22Rv1 (cell line): Measurements from ENCODE around the gene NDUFS6.

ENCODE experiments used
- H3K27ac ChIP-seq: fragments of 450-650 bp; 2 replicates; pipeline ENCODE4 v1.5.1; 2017
- CTCF ChIP-seq: fragments of 450-650 bp; IDR thresholded peaks from 2 replicates; pipeline ENCODE4 v1.5.1; 2017; ENCODE audit warnings: mild to moderate bottlenecking
- ZFX ChIP-seq: fragments of 450-650 bp; IDR thresholded peaks from 2 replicates; pipeline ENCODE4 v1.6.1; 2017; ENCODE audit warnings: antibody characterized with exemption, borderline replicate concordance

NDUFS6 gene

DNA sequence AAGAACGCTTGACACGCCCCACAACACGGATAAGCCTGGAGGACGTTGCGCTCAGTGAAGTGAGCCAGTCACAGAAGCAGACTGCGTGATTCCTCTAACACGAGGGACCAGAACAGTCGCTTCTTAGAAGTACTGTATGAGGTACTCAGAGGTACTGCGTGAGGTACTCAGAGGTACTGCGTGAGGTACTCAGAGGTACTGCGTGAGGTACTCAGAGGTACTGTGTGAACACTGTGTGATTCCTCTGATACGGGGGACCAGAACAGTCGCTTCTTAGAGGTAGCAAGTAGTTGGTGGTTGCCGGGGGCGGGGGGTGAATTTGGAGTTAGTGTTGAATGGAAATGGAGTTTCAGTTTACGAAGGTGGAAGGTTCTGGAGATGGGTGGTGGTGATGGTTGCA lies 5.8 kb downstream of the NDUFS6 start:
- H3K27ac ChIP-seq: no peak overlapping the region
- TF ChIP-seq ZFX (no peak), CTCF (no peak)

- no peak overlapping the region for H3K27ac ChIP-seq
- TF ChIP-seq ZFX: no peak
- no peak for TF ChIP-seq CTCF
Observed at GRCh38 chr5:1807451-1808185, 6.4 kb downstream of the NDUFS6 start.

GRCh38 chr5:1808439-1808838 lies 7.2 kb downstream of the NDUFS6 start:
- H3K27ac ChIP-seq: no peak overlapping the region
- no peak for TF ChIP-seq ZFX
- TF ChIP-seq CTCF: no peak

- H3K27ac ChIP-seq: no peak overlapping the region
- TF ChIP-seq ZFX (no peak), CTCF (no peak)
Observed at GRCh38 chr5:1809416-1810035, 8.3 kb downstream of the NDUFS6 start.

- TF ChIP-seq CTCF: no peak
- TF ChIP-seq ZFX: no peak
- H3K27ac ChIP-seq: no peak overlapping the region
Observed at GRCh38 chr5:1810581-1811101, 9.4 kb downstream of the NDUFS6 start.

- no peak overlapping the region for H3K27ac ChIP-seq
- TF ChIP-seq ZFX (no peak), CTCF (no peak)
Observed at GRCh38 chr5:1814183-1815020, 13.2 kb downstream of the NDUFS6 start.
